HEK293 (cell line): ENCODE data around the gene ENOX2.

ENCODE experiments used
- YY1 ChIP-seq: fragments of 450-650 bp; formaldehyde crosslinking; IDR thresholded peaks from 2 replicates; pipeline ENCODE4 v1.5.1; 2018; ENCODE audit warnings: missing biosample characterization, missing genetic modification characterization
- TF ChIP-seq, protein P1 (sequence below): fragments of 450-650 bp; formaldehyde crosslinking; IDR thresholded peaks from 2 replicates; pipeline ENCODE4 v1.5.1; 2017; ENCODE audit warnings: missing biosample characterization, missing genetic modification characterization

DNA sequence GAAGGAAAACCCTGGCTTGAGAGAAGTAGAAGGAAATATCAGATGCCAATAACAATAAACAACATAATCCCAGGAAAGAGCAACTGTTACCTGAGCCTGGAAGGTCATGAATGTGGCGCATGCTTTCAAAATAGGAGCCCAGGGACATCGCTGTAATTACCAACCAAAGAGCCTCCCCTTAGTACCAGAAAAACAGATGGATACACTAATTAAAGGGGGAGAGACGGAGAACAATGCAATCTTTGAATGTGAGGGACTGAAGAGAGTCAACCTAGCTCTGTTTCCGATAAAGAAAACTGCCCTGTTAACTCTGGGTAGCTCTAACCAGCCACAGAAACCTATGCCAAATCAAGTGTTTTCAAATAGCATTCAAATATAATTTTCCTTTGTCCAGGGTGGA lies 161.4 kb downstream of the ENOX2 start:
- TF ChIP-seq YY1 (tag by site-specific recombination): no peak
- TF ChIP-seq, protein P1, sequence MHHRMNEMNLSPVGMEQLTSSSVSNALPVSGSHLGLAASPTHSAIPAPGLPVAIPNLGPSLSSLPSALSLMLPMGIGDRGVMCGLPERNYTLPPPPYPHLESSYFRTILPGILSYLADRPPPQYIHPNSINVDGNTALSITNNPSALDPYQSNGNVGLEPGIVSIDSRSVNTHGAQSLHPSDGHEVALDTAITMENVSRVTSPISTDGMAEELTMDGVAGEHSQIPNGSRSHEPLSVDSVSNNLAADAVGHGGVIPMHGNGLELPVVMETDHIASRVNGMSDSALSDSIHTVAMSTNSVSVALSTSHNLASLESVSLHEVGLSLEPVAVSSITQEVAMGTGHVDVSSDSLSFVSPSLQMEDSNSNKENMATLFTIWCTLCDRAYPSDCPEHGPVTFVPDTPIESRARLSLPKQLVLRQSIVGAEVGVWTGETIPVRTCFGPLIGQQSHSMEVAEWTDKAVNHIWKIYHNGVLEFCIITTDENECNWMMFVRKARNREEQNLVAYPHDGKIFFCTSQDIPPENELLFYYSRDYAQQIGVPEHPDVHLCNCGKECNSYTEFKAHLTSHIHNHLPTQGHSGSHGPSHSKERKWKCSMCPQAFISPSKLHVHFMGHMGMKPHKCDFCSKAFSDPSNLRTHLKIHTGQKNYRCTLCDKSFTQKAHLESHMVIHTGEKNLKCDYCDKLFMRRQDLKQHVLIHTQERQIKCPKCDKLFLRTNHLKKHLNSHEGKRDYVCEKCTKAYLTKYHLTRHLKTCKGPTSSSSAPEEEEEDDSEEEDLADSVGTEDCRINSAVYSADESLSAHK: no peak
